Measurements from ENCODE around the gene TRMT61B.

DNA sequence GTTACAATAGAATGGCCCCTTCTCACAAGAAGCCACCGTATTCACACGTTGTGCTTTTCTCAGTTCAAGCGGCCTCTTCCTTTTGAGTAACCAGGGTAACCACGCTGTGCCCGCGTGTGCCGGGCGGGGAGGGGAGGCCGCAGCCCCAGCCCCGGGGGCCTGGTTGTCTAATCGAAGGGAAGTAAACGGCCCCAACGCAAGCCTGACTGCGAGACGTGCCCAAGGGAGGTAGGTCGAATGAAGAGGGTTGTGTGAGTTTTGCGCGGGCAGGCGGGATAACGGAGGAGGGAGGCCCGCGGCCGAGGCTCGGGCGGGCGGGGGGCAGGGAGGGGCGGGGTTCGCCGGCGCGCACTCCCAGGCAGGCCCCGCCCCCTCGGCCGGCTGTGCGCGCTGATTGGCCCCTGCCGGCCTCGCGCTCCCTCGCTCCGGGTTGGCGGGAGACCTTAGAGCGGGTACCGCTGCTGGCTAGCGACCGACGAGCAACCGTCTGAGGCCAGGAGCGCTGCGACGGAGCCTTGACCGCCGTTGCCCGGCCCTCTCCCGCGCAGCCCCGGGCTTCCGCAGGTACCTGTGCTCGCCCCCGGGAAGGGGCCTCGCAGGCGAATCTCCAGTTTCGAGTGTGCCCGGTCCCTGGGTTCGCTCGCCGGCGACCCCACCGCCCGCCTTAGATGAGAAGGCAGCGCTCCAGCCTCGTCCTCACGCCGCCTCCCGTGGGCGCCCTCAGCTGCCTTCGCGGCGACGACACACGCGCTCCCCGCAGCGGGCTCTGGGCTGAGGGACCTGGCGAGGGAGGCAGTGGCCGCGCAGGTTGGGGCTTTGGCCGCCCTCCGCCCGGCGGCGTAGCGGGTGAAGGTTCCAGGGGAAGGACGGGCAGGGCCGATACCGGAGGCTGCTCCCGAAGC, 59.5 kb downstream of the TRMT61B start, which contains the start of gene SPDYA:
- TF ChIP-seq SUZ12 (IDR thresholded peaks at IDR 0.05; ENCODE audit: extremely low read depth, insufficient read depth, insufficient read length) (no peak), YY1 (IDR thresholded peaks at IDR 0.05; ENCODE audit: insufficient read depth, insufficient read length) (no peak), ZNF274 (IDR thresholded peaks at IDR 0.05; ENCODE audit: low read depth, low read length) (no peak)

Data from NT2/D1 (cell line).